SK-N-SH (cell line): ENCODE data around the gene SLC25A10. TPM values are rescaled to one million over a fixed set of nuclear protein-coding genes. Genes with fewer than 3 reads are reported as not detected.

ENCODE experiments used
- CTCF ChIA-PET: fragments of 300-600, 350-600 bp; formaldehyde crosslinking; extraction: SDS; loops from one replicate; lab custom pipeline; 2021; lab: Yijun Ruan, JAX
- POLR2A ChIA-PET: fragments of 350-600 bp; sonication (Branson Sonifier 250); formaldehyde crosslinking; extraction: SDS; loops from one replicate; lab custom pipeline; 2020; ENCODE audit warnings: antibody characterized with exemption, inconsistent platforms; lab: Yijun Ruan, JAX
- DNase-seq: peaks from one replicate; pipeline ENCODE4 v3.0.0; 2012
- H2AFZ ChIP-seq: fragments of 200-600 bp; sonication (generic); 2 replicates; pipeline ENCODE4 v1.8.1; 2016; ENCODE audit warnings: antibody characterized with exemption, mild to moderate bottlenecking, low read depth
- H3F3A ChIP-seq: fragments of 200-600 bp; sonication (generic); replicated peaks from 2 replicates; pipeline ENCODE3; 2016; ENCODE audit warnings: antibody characterized with exemption, mild to moderate bottlenecking; ENCODE audit not compliant: insufficient read depth
- H3K27ac ChIP-seq, 2 experiments: fragments of 200-500 bp in 1 of 2; fragments of 200-600 bp in 1 of 2; sonication (Bioruptor generic) in 1 of 2; sonication (generic), shearing (Covaris generic) in 1 of 2; 2 replicates each; pipeline versions ENCODE4 v1.5.1 to v1.6.1; 2014 to 2016; ENCODE audit warnings: low read depth in 2 of 2, inconsistent platforms in 1 of 2, low read length in 1 of 2, mild to moderate bottlenecking in 1 of 2, mixed read lengths in 1 of 2
- H3K27me3 ChIP-seq: fragments of 200-600 bp; sonication (generic), shearing (Covaris generic); 2 replicates; pipeline ENCODE4 v1.6.1; 2016; ENCODE audit warnings: mixed run types; ENCODE audit not compliant: insufficient read depth
- H3K36me3 ChIP-seq, 2 experiments: fragments of 200-500 bp in 1 of 2; fragments of 200-600 bp in 1 of 2; sonication (Bioruptor generic) in 1 of 2; sonication (generic) in 1 of 2; replicated peaks in 1 of 2; 2 replicates each; pipeline versions ENCODE3 to v1.5.1; 2014 to 2016; ENCODE audit warnings: low read length in 1 of 2, mild to moderate bottlenecking in 1 of 2; ENCODE audit not compliant: insufficient read depth in 2 of 2, control insufficient read depth in 1 of 2
- H3K4me1 ChIP-seq, 2 experiments: fragments of 200-500 bp in 1 of 2; fragments of 200-600 bp in 1 of 2; sonication (Bioruptor generic) in 1 of 2; sonication (generic), shearing (Covaris generic) in 1 of 2; 2 replicates each; pipeline versions ENCODE4 v1.5.1 to v1.6.1; 2014 to 2016; ENCODE audit warnings: low read depth in 1 of 2, low read length in 1 of 2, mixed run types in 1 of 2; ENCODE audit not compliant: insufficient read depth in 2 of 2, control insufficient read depth in 1 of 2
- H3K4me2 ChIP-seq: fragments of 200-600 bp; sonication (generic), shearing (Covaris generic); 2 replicates; pipeline ENCODE4 v1.6.1; 2017; ENCODE audit warnings: mixed run types
- H3K4me3 ChIP-seq, 2 experiments: fragments of 200-500 bp in 1 of 2; fragments of 200-600 bp in 1 of 2; sonication (Bioruptor generic) in 1 of 2; sonication (generic), shearing (Covaris generic) in 1 of 2; 2 replicates each; pipeline versions ENCODE4 v1.5.1 to v1.8.1; 2014 to 2016; ENCODE audit warnings: low read depth in 2 of 2, inconsistent platforms in 1 of 2, low read length in 1 of 2, mild to moderate bottlenecking in 1 of 2, mixed read lengths in 1 of 2, moderate library complexity in 1 of 2
- H3K79me2 ChIP-seq: fragments of 200-600 bp; sonication (generic); 2 replicates; pipeline ENCODE4 v1.8.1; 2017; ENCODE audit warnings: mild to moderate bottlenecking; ENCODE audit not compliant: insufficient read depth
- H3K9ac ChIP-seq: fragments of 200-600 bp; sonication (generic); 2 replicates; pipeline ENCODE4 v1.6.1; 2017; ENCODE audit warnings: mixed run types
- H3K9me2 ChIP-seq: fragments of 200-600 bp; sonication (generic); 2 replicates; pipeline ENCODE4 v1.6.1; 2017; ENCODE audit warnings: mixed run types
- H3K9me3 ChIP-seq: fragments of 200-600 bp; sonication (generic); 2 replicates; pipeline ENCODE4 v1.6.1; 2017; ENCODE audit warnings: mixed run types, mild to moderate bottlenecking, moderate library complexity
- H4K20me1 ChIP-seq: fragments of 200-600 bp; sonication (generic); 2 replicates; pipeline ENCODE4 v1.6.1; 2017; ENCODE audit warnings: mild to moderate bottlenecking, mixed run types; ENCODE audit not compliant: insufficient read depth
- CHD2 ChIP-seq: fragments of 150-350 bp; IDR thresholded peaks from 2 replicates; pipeline ENCODE4 v1.6.1; 2018; ENCODE audit warnings: low read length; ENCODE audit not compliant: partially characterized antibody
- EP300 ChIP-seq, 2 experiments: IDR thresholded peaks; 2 replicates each; pipeline versions ENCODE4 v1.4.0 to v1.6.1; 2012; ENCODE audit warnings: borderline replicate concordance in 1 of 2, low read depth in 1 of 2, low read length in 1 of 2
- EZH2phosphoT487 ChIP-seq: fragments of 200-600 bp; sonication (generic); IDR thresholded peaks from 2 replicates; pipeline ENCODE4 v1.6.1; 2017; ENCODE audit warnings: low read depth, mixed run types, mild to moderate bottlenecking, antibody characterized with exemption, moderate library complexity, borderline replicate concordance
- FOXM1 ChIP-seq: IDR thresholded peaks from 2 replicates; pipeline ENCODE4 v1.4.0; 2012; ENCODE audit warnings: low read depth, mild to moderate bottlenecking
- MXI1 ChIP-seq: IDR thresholded peaks from 2 replicates; pipeline ENCODE4 v1.6.1; 2012; ENCODE audit warnings: mild to moderate bottlenecking, low read depth, low read length, improper control_type of control experiment
- RXRA ChIP-seq: IDR thresholded peaks from 2 replicates; pipeline ENCODE4 v1.4.0; 2012; ENCODE audit warnings: low read depth, mild to moderate bottlenecking, borderline replicate concordance
- TAF1 ChIP-seq: IDR thresholded peaks from 2 replicates; pipeline ENCODE4 v1.6.1; 2012; ENCODE audit warnings: low read depth, mild to moderate bottlenecking, low read length, moderate library complexity, borderline replicate concordance
- ZBTB33 ChIP-seq: IDR thresholded peaks from 2 replicates; pipeline ENCODE4 v1.4.0; 2012; ENCODE audit warnings: low read depth, borderline replicate concordance
- WGBS: methylation state at CpG from one replicate; pipeline ENCODE4 v1.1.6; 2017; ENCODE audit warnings: low lambda C conversion rate; 5-methylcytosine and 5-hydroxymethylcytosine counted together
- polyA plus RNA-seq, 3 experiments: library from polyadenylated mRNA; depleted of rRNA; stranded (reverse); fragments of >200 nt; gene quantifications; 2 replicates each; pipeline ENCODE4 v1.2.3, GENCODE V29; 2012

SLC25A10 gene
- polyA plus RNA-seq, 1 of the 3 experiments (the other 2 are of a cell fraction): 34.7 TPM

GRCh38 chr17:81713004-81713555, 996 bp downstream of the SLC25A10 start:
- no peak overlapping the region for H2AFZ ChIP-seq

GRCh38 chr17:81713556-81714411, 1.7 kb downstream of the SLC25A10 start:
- no peaks in the 10 kb centered on the region for H4K20me1 ChIP-seq
- POLR2A ChIA-PET: interaction anchor here (0.8 to 3.8 kb wide), 8 partner anchors 10 to 158 kb away, joined by 3 to 30 read pairs (median 3); partner anchors contain the start of genes MCRIP1 and MRPL12
- H2AFZ ChIP-seq: no peak overlapping the region
- CTCF ChIA-PET: interaction anchor here (0.9 to 4.4 kb wide), 13 partner anchors 9 to 522 kb away, joined by 3 to 33 read pairs (median 4); partner anchors contain the start of gene MRPL12
- WGBS: 68% methylated on average over 32 of the region's 36 CpGs
- peaks cover 19% of the 10 kb centered on the region for H3F3A ChIP-seq
- no peaks in the 10 kb centered on the region for H3K9me2 ChIP-seq
- H3K9ac ChIP-seq: peak overlapping the region; percentile 69; the same call in 1 of the 2 replicates
- H3K27me3 ChIP-seq: no peaks in the 10 kb centered on the region
- H3K9me3 ChIP-seq: no peaks in the 10 kb centered on the region
- peaks cover 24% of the 10 kb centered on the region; the same call in 1 of the 2 replicates for H3K79me2 ChIP-seq
- peaks cover 0 to 10% of the 10 kb centered on the region in 2 experiments for H3K36me3 ChIP-seq
- H3K4me2 ChIP-seq: peak overlapping the region; percentile 89
- TF ChIP-seq EP300 (IDR thresholded peaks at IDR 0.05; ENCODE audit: borderline replicate concordance in 1 of 2, low read depth in 1 of 2, low read length in 1 of 2): peak in 1 of 2 experiments; percentile 15; a peak in 1 of 4 replicates
- no peak for TF ChIP-seq EZH2phosphoT487
- no peak for TF ChIP-seq TAF1
- no peak for TF ChIP-seq RXRA
- peak; percentile 54; the same call in 1 of the 2 replicates for TF ChIP-seq MXI1
- no peak for TF ChIP-seq ZBTB33
- TF ChIP-seq CHD2: peak; percentile 23
- H3K4me1 ChIP-seq: peaks cover 22 to 33% of the 10 kb centered on the region in 2 experiments; a peak in 3 of 4 replicates
- DNase-seq: peak; percentile 90
- peak overlapping the region; percentile 73 to 80 for H3K4me3 ChIP-seq
- peak overlapping the region in 1 of 2 experiments; percentile 75; a peak in 3 of 4 replicates for H3K27ac ChIP-seq

More at GRCh38 chr17:81713004-81713555, 996 bp downstream of the SLC25A10 start:
- peaks cover 22 to 33% of the 10 kb centered on the region in 2 experiments; a peak in 3 of 4 replicates for H3K4me1 ChIP-seq
- WGBS: 20% methylated on average over 18 of the region's 18 CpGs
- H3K4me3 ChIP-seq: peak overlapping the region; percentile 73 to 80
- H3K9me3 ChIP-seq: no peaks in the 10 kb centered on the region
- no peaks in the 10 kb centered on the region for H3K27me3 ChIP-seq
- H3K9me2 ChIP-seq: no peaks in the 10 kb centered on the region
- H3K9ac ChIP-seq: peak overlapping the region; percentile 69
- peaks cover 0 to 16% of the 10 kb centered on the region in 2 experiments for H3K36me3 ChIP-seq
- peak overlapping the region; percentile 13 to 75; a peak in 3 of 4 replicates for H3K27ac ChIP-seq
- peaks cover 24% of the 10 kb centered on the region; the same call in 1 of the 2 replicates for H3K79me2 ChIP-seq
- ChIA-PET POLR2A (interaction anchor here (0.8 to 3.8 kb wide), 7 partner anchors 10 to 159 kb away, joined by 3 to 30 read pairs (median 3); partner anchors contain the start of genes MCRIP1 and MRPL12), CTCF (interaction anchor here (0.6 to 4.4 kb wide), 9 partner anchors 10 to 523 kb away, joined by 3 to 33 read pairs (median 4); no protein-coding TSS in a partner anchor)
- peak overlapping the region; percentile 89 for H3K4me2 ChIP-seq
- no peaks in the 10 kb centered on the region for H4K20me1 ChIP-seq
- peaks cover 25% of the 10 kb centered on the region for H3F3A ChIP-seq
- DNase-seq: peak; percentile 69
- 0 out of 2 replicates have a peak, but pooled peaks have one; percentile 10 for TF ChIP-seq MXI1
- TF ChIP-seq FOXM1: no peak
